Mesothelial cell of epicardium (in vitro differentiated cells): ENCODE results near the gene SMPD3. TPM values are rescaled to one million over a fixed set of nuclear protein-coding genes. Genes with fewer than 3 reads are reported as not detected.

Experiments
- DNase-seq, 2 experiments: peaks; one replicate each; pipeline ENCODE4 v3.0.0; 2021; ENCODE audit warnings: low spot score in 2 of 2; ENCODE audit not compliant: unreplicated experiment in 2 of 2
- H3K27ac Mint-ChIP-seq: 2 replicates; pipeline ENCODE4 v1.8.0; 2021; ENCODE audit warnings: mixed read lengths
- H3K27me3 Mint-ChIP-seq: 2 replicates; pipeline ENCODE4 v1.8.0; 2021; ENCODE audit warnings: low read depth, mixed read lengths
- H3K36me3 Mint-ChIP-seq: 2 replicates; pipeline ENCODE4 v1.8.0; 2021; ENCODE audit warnings: mixed read lengths
- H3K4me1 Mint-ChIP-seq: 2 replicates; pipeline ENCODE4 v1.8.0; 2021; ENCODE audit warnings: mixed read lengths
- H3K4me3 Mint-ChIP-seq: 2 replicates; pipeline ENCODE4 v1.8.0; 2021; ENCODE audit warnings: mild to moderate bottlenecking, moderate library complexity, mixed read lengths
- H3K9me3 Mint-ChIP-seq: 2 replicates; pipeline ENCODE4 v1.8.0; 2021; ENCODE audit warnings: mixed read lengths
- CTCF ChIP-seq: fragments of 200-600 bp; sonication (generic); IDR thresholded peaks from one replicate; pipeline ENCODE4 v1.5.0; 2021; ENCODE audit warnings: antibody characterized with exemption; ENCODE audit not compliant: unreplicated experiment
- total RNA-seq: library from RNA; stranded (reverse); gene quantifications from 3 replicates; pipeline ENCODE4 v1.2.1, GENCODE V29; 2021

Gene SMPD3
- total RNA-seq, 1 donor from 2014 or later = 0.20 TPM

GRCh38 chr16:68422396-68422960 lies 25.8 kb downstream of the SMPD3 start:
- Mint-ChIP-seq H3K9me3 (no peaks in the 10 kb centered on the region), H3K4me3 (no peak overlapping the region), H3K27ac (no peak overlapping the region), H3K27me3 (peaks cover 26% of the 10 kb centered on the region), H3K36me3 (no peaks in the 10 kb centered on the region), H3K4me1 (no peaks in the 10 kb centered on the region)
- no peak for TF ChIP-seq CTCF
- DNase-seq = no peak

- no peak for DNase-seq
- no peak overlapping the region for H3K27ac Mint-ChIP-seq
- TF ChIP-seq CTCF = no peak
- peaks cover 3% of the 10 kb centered on the region for H3K4me1 Mint-ChIP-seq
- peaks cover 26% of the 10 kb centered on the region for H3K27me3 Mint-ChIP-seq
- no peak overlapping the region for H3K4me3 Mint-ChIP-seq
- no peaks in the 10 kb centered on the region for H3K9me3 Mint-ChIP-seq
- H3K36me3 Mint-ChIP-seq = no peaks in the 10 kb centered on the region
Observed at GRCh38 chr16:68421076-68421475, 27.2 kb downstream of the SMPD3 start.

GRCh38 chr16:68420366-68420942 lies 27.9 kb downstream of the SMPD3 start:
- no peaks in the 10 kb centered on the region for H3K9me3 Mint-ChIP-seq
- no peak overlapping the region for H3K27ac Mint-ChIP-seq
- no peak overlapping the region for H3K4me3 Mint-ChIP-seq
- no peaks in the 10 kb centered on the region for H3K36me3 Mint-ChIP-seq
- H3K4me1 Mint-ChIP-seq = peaks cover 3% of the 10 kb centered on the region
- H3K27me3 Mint-ChIP-seq = peaks cover 22% of the 10 kb centered on the region
- TF ChIP-seq CTCF = no peak
- DNase-seq = no peak

- no peak overlapping the region for H3K4me3 Mint-ChIP-seq
- peaks cover 5% of the 10 kb centered on the region for H3K4me1 Mint-ChIP-seq
- H3K36me3 Mint-ChIP-seq = no peaks in the 10 kb centered on the region
- peaks cover 9% of the 10 kb centered on the region for H3K27me3 Mint-ChIP-seq
- no peak for DNase-seq
- no peaks in the 10 kb centered on the region for H3K9me3 Mint-ChIP-seq
- TF ChIP-seq CTCF = no peak
- no peak overlapping the region for H3K27ac Mint-ChIP-seq
Observed at GRCh38 chr16:68417711-68418301, 30.5 kb downstream of the SMPD3 start.

- no peak for DNase-seq
- H3K36me3 Mint-ChIP-seq = no peaks in the 10 kb centered on the region
- H3K27me3 Mint-ChIP-seq = peaks cover 9% of the 10 kb centered on the region
- H3K4me3 Mint-ChIP-seq = no peak overlapping the region
- H3K27ac Mint-ChIP-seq = no peak overlapping the region
- TF ChIP-seq CTCF = no peak
- peaks cover 5% of the 10 kb centered on the region for H3K4me1 Mint-ChIP-seq
- no peaks in the 10 kb centered on the region for H3K9me3 Mint-ChIP-seq
Observed at GRCh38 chr16:68416057-68417046, 32.0 kb downstream of the SMPD3 start.
